ENCODE results near the gene ITGA11. TPM values are rescaled to one million over a fixed set of nuclear protein-coding genes. Genes with fewer than 3 reads are reported as not detected.

Gene ITGA11
- total and polyA plus RNA-seq, 2 of the 13 experiments (the other 11 are each of a cell fraction or from before 2014, with no cell fraction given) = not detected

- TF ChIP-seq ETS1 (CRISPR knock-in tag; IDR thresholded peaks at IDR 0.05) = 0 out of 2 replicates have a peak, but pooled peaks have one; percentile 15
- TF ChIP-seq TP53 (CRISPR knock-in tag; conservative IDR thresholded peaks at IDR 0.05) = 0 out of 2 replicates have a peak, but pooled peaks have one; percentile 30
- peak; percentile 52; the same call in 1 of the 2 replicates for TF ChIP-seq ZC3H4 (CRISPR knock-in tag; IDR thresholded peaks at IDR 0.05; ENCODE audit: borderline replicate concordance)
- peak; percentile 30; the same call in 1 of the 2 replicates for TF ChIP-seq ZNF235 (CRISPR knock-in tag; IDR thresholded peaks at IDR 0.05; ENCODE audit: borderline replicate concordance)
- 0 out of 2 replicates have a peak, but pooled peaks have one; percentile 15 for TF ChIP-seq ZNF547 (CRISPR knock-in tag; IDR thresholded peaks at IDR 0.05)
- peak; percentile 75; the same call in 1 of the 2 replicates for TF ChIP-seq ZNF256 (CRISPR knock-in tag; conservative IDR thresholded peaks at IDR 0.05)
- no peak for TF ChIP-seq NFAT5 (CRISPR knock-in tag; IDR thresholded peaks at IDR 0.05)
- peak; percentile 96 for TF ChIP-seq ZNF430 (CRISPR knock-in tag; IDR thresholded peaks at IDR 0.05)
- TF ChIP-seq BORCS8-MEF2B (CRISPR knock-in tag; IDR thresholded peaks at IDR 0.05) = peak; percentile 23; the same call in 1 of the 2 replicates
- peak; percentile 41; the same call in 1 of the 2 replicates for TF ChIP-seq ZNF777 (CRISPR knock-in tag; IDR thresholded peaks at IDR 0.05)
- TF ChIP-seq ZNF776 (CRISPR knock-in tag; IDR thresholded peaks at IDR 0.05) = 0 out of 2 replicates have a peak, but pooled peaks have one; percentile 22
- peak; percentile 10; the same call in 1 of the 2 replicates for TF ChIP-seq FOXK1 (CRISPR knock-in tag; IDR thresholded peaks at IDR 0.05; ENCODE audit: borderline replicate concordance, low read depth)
- TF ChIP-seq ZNF550 (CRISPR knock-in tag; IDR thresholded peaks at IDR 0.05; ENCODE audit: borderline replicate concordance) = peak; percentile 35
- 0 out of 2 replicates have a peak, but pooled peaks have one; percentile 7 for TF ChIP-seq U2AF2 (IDR thresholded peaks at IDR 0.05; ENCODE audit: low read depth, low read length)
- TF ChIP-seq ZNF263 (CRISPR knock-in tag; IDR thresholded peaks at IDR 0.05) = peak; percentile 42; the same call in 1 of the 2 replicates
- TF ChIP-seq SP1 (IDR thresholded peaks at IDR 0.05) = no peak
- 0 out of 2 replicates have a peak, but pooled peaks have one; percentile 22 for TF ChIP-seq SP1 (CRISPR knock-in tag; IDR thresholded peaks at IDR 0.05)
- TF ChIP-seq MAFG (CRISPR knock-in tag; IDR thresholded peaks at IDR 0.05) = peak; percentile 69; the same call in 1 of the 2 replicates
Measured at GRCh38 chr15:68278345-68278594, 153.7 kb downstream of the ITGA11 start (continued).
